ENCODE data around the gene TNS3. TPM values are rescaled to one million over a fixed set of nuclear protein-coding genes. Genes with fewer than 3 reads are reported as not detected.

Gene TNS3
- total and polyA plus RNA-seq, 4 experiments from 2014 or later = 0.11 to 3.2 (median 1.3) TPM; not detected in 1

- Mint-ChIP-seq H3K27me3 (no peaks in the 10 kb centered on the region), H3K27ac (no peak overlapping the region), H3K9me3 (peaks cover 0 to 3% (median 0%) of the 10 kb centered on the region in 8 donors), H3K36me3 (no peaks in the 10 kb centered on the region), H3K4me3 (no peak overlapping the region), H3K4me1 (no peaks in the 10 kb centered on the region)
- H3K27ac ChIP-seq (ENCODE audit: low read depth, low read length) = no peak overlapping the region
- no peak overlapping the region for H3K4me3 ChIP-seq (ENCODE audit: low read length in 2 of 2)
- intact Hi-C loops (cut with micrococcal nuclease) = no loop called here
- no peaks in the 10 kb centered on the region for H3K27me3 ChIP-seq (ENCODE audit: insufficient read depth, low read length)
- no peak for DNase-seq
- H3K4me1 ChIP-seq (ENCODE audit: insufficient read depth, low read length) = no peaks in the 10 kb centered on the region
- ChIA-PET POLR2A (ENCODE audit: partially characterized antibody) (no interaction called here), CTCF (ENCODE audit: partially characterized antibody) (no interaction called here)
- H3K9me3 ChIP-seq (ENCODE audit: control insufficient read depth in 1 of 2, low read length in 2 of 2) = no peaks in the 10 kb centered on the region
- no peaks in the 10 kb centered on the region for H3K36me3 ChIP-seq (ENCODE audit: insufficient read depth, low read length)
Observed at GRCh38 chr7:47342296-47343060, 239.4 kb downstream of the TNS3 start.

- H3K27me3 Mint-ChIP-seq = no peaks in the 10 kb centered on the region
- intact Hi-C loops (cut with micrococcal nuclease) = no loop called here
- H3K27ac Mint-ChIP-seq = no peak overlapping the region
- Histone ChIP-seq H3K9me3 (ENCODE audit: control insufficient read depth in 1 of 2, low read length in 2 of 2) (no peaks in the 10 kb centered on the region), H3K27ac (ENCODE audit: low read depth, low read length) (no peak overlapping the region), H3K36me3 (ENCODE audit: insufficient read depth, low read length) (no peaks in the 10 kb centered on the region), H3K4me1 (ENCODE audit: insufficient read depth, low read length) (no peaks in the 10 kb centered on the region), H3K4me3 (ENCODE audit: low read length in 2 of 2) (no peak overlapping the region), H3K27me3 (ENCODE audit: insufficient read depth, low read length) (no peaks in the 10 kb centered on the region)
- DNase-seq = no peak
- no peaks in the 10 kb centered on the region for H3K36me3 Mint-ChIP-seq
- H3K4me3 Mint-ChIP-seq = no peak overlapping the region
- no peaks in the 10 kb centered on the region for H3K4me1 Mint-ChIP-seq
- POLR2A ChIA-PET (ENCODE audit: partially characterized antibody) = no interaction called here
- peaks cover 0 to 3% (median 0%) of the 10 kb centered on the region in 8 donors for H3K9me3 Mint-ChIP-seq
- CTCF ChIA-PET (ENCODE audit: partially characterized antibody) = no interaction called here
Observed at GRCh38 chr7:47340517-47340916, 241.4 kb downstream of the TNS3 start.

- no peaks in the 10 kb centered on the region for H3K9me3 ChIP-seq (ENCODE audit: control insufficient read depth in 1 of 2, low read length in 2 of 2)
- no peak overlapping the region for H3K4me3 Mint-ChIP-seq
- ChIA-PET CTCF (ENCODE audit: partially characterized antibody) (no interaction called here), POLR2A (ENCODE audit: partially characterized antibody) (no interaction called here)
- H3K36me3 ChIP-seq (ENCODE audit: insufficient read depth, low read length) = no peaks in the 10 kb centered on the region
- peaks cover 0 to 3% (median 0%) of the 10 kb centered on the region in 8 donors for H3K9me3 Mint-ChIP-seq
- DNase-seq = no peak
- H3K27ac ChIP-seq (ENCODE audit: low read depth, low read length) = no peak overlapping the region
- H3K4me3 ChIP-seq (ENCODE audit: low read length in 2 of 2) = no peak overlapping the region
- H3K36me3 Mint-ChIP-seq = no peaks in the 10 kb centered on the region
- no peaks in the 10 kb centered on the region for H3K4me1 ChIP-seq (ENCODE audit: insufficient read depth, low read length)
- H3K27ac Mint-ChIP-seq = no peak overlapping the region
- no peaks in the 10 kb centered on the region for H3K27me3 ChIP-seq (ENCODE audit: insufficient read depth, low read length)
- intact Hi-C loops (cut with micrococcal nuclease) = no loop called here
- no peaks in the 10 kb centered on the region for H3K4me1 Mint-ChIP-seq
- H3K27me3 Mint-ChIP-seq = no peaks in the 10 kb centered on the region
Observed at GRCh38 chr7:47338026-47338425, 243.9 kb downstream of the TNS3 start.

- Histone ChIP-seq H3K4me1 (ENCODE audit: insufficient read depth, low read length) (no peaks in the 10 kb centered on the region), H3K27ac (ENCODE audit: low read depth, low read length) (no peak overlapping the region), H3K4me3 (ENCODE audit: low read length in 2 of 2) (no peak overlapping the region), H3K9me3 (ENCODE audit: control insufficient read depth in 1 of 2, low read length in 2 of 2) (no peaks in the 10 kb centered on the region), H3K36me3 (ENCODE audit: insufficient read depth, low read length) (no peaks in the 10 kb centered on the region), H3K27me3 (ENCODE audit: insufficient read depth, low read length) (no peaks in the 10 kb centered on the region)
- CTCF ChIA-PET (ENCODE audit: partially characterized antibody) = no interaction called here
- DNase-seq = no peak
- Mint-ChIP-seq H3K9me3 (peaks cover 0 to 3% (median 0%) of the 10 kb centered on the region in 8 donors), H3K36me3 (no peaks in the 10 kb centered on the region), H3K4me3 (no peak overlapping the region), H3K27me3 (no peaks in the 10 kb centered on the region), H3K4me1 (no peaks in the 10 kb centered on the region), H3K27ac (no peak overlapping the region)
- POLR2A ChIA-PET (ENCODE audit: partially characterized antibody) = no interaction called here
- intact Hi-C loops (cut with micrococcal nuclease) = no loop called here
Observed at GRCh38 chr7:47337531-47337930, 244.4 kb downstream of the TNS3 start.

- Mint-ChIP-seq H3K27ac (no peak overlapping the region), H3K4me1 (no peaks in the 10 kb centered on the region), H3K9me3 (peaks cover 0 to 3% (median 0%) of the 10 kb centered on the region in 8 donors), H3K36me3 (no peaks in the 10 kb centered on the region), H3K4me3 (no peak overlapping the region), H3K27me3 (no peaks in the 10 kb centered on the region)
- Histone ChIP-seq H3K27ac (ENCODE audit: low read depth, low read length) (no peak overlapping the region), H3K9me3 (ENCODE audit: control insufficient read depth in 1 of 2, low read length in 2 of 2) (no peaks in the 10 kb centered on the region), H3K36me3 (ENCODE audit: insufficient read depth, low read length) (no peaks in the 10 kb centered on the region), H3K4me3 (ENCODE audit: low read length in 2 of 2) (no peak overlapping the region), H3K4me1 (ENCODE audit: insufficient read depth, low read length) (no peaks in the 10 kb centered on the region), H3K27me3 (ENCODE audit: insufficient read depth, low read length) (no peaks in the 10 kb centered on the region)
- ChIA-PET CTCF (ENCODE audit: partially characterized antibody) (no interaction called here), POLR2A (ENCODE audit: partially characterized antibody) (no interaction called here)
- intact Hi-C loops (cut with micrococcal nuclease) = no loop called here
- DNase-seq = no peak
Observed at GRCh38 chr7:47336472-47337425, 245.2 kb downstream of the TNS3 start.

- H3K27ac ChIP-seq (ENCODE audit: low read depth, low read length) = no peak overlapping the region
- no peak overlapping the region for H3K4me3 ChIP-seq (ENCODE audit: low read length in 2 of 2)
- intact Hi-C loops (cut with micrococcal nuclease) = no loop called here
- Mint-ChIP-seq H3K27me3 (no peaks in the 10 kb centered on the region), H3K4me1 (no peaks in the 10 kb centered on the region), H3K27ac (no peak overlapping the region), H3K36me3 (no peaks in the 10 kb centered on the region), H3K4me3 (no peak overlapping the region), H3K9me3 (peaks cover 0 to 3% (median 0%) of the 10 kb centered on the region in 8 donors)
- DNase-seq = no peak
- POLR2A ChIA-PET (ENCODE audit: partially characterized antibody) = no interaction called here
- no peaks in the 10 kb centered on the region for H3K27me3 ChIP-seq (ENCODE audit: insufficient read depth, low read length)
- H3K4me1 ChIP-seq (ENCODE audit: insufficient read depth, low read length) = no peaks in the 10 kb centered on the region
- CTCF ChIA-PET (ENCODE audit: partially characterized antibody) = no interaction called here
- H3K36me3 ChIP-seq (ENCODE audit: insufficient read depth, low read length) = no peaks in the 10 kb centered on the region
- H3K9me3 ChIP-seq (ENCODE audit: control insufficient read depth in 1 of 2, low read length in 2 of 2) = no peaks in the 10 kb centered on the region
Observed at GRCh38 chr7:47335557-47336471, 246.1 kb downstream of the TNS3 start.

- H3K4me1 ChIP-seq (ENCODE audit: insufficient read depth, low read length) = no peaks in the 10 kb centered on the region
- H3K27ac Mint-ChIP-seq = no peak overlapping the region
- no peaks in the 10 kb centered on the region for H3K27me3 ChIP-seq (ENCODE audit: insufficient read depth, low read length)
- no peaks in the 10 kb centered on the region for H3K36me3 ChIP-seq (ENCODE audit: insufficient read depth, low read length)
- H3K4me3 Mint-ChIP-seq = no peak overlapping the region
- CTCF ChIA-PET (ENCODE audit: partially characterized antibody) = no interaction called here
- H3K27me3 Mint-ChIP-seq = no peaks in the 10 kb centered on the region
- H3K4me3 ChIP-seq (ENCODE audit: low read length in 2 of 2) = no peak overlapping the region
- H3K4me1 Mint-ChIP-seq = no peaks in the 10 kb centered on the region
- no peaks in the 10 kb centered on the region for H3K9me3 ChIP-seq (ENCODE audit: control insufficient read depth in 1 of 2, low read length in 2 of 2)
- H3K27ac ChIP-seq (ENCODE audit: low read depth, low read length) = no peak overlapping the region
- POLR2A ChIA-PET (ENCODE audit: partially characterized antibody) = no interaction called here
- intact Hi-C loops (cut with micrococcal nuclease) = no loop called here
- peaks cover 0 to 3% (median 0%) of the 10 kb centered on the region in 8 donors for H3K9me3 Mint-ChIP-seq
- no peaks in the 10 kb centered on the region for H3K36me3 Mint-ChIP-seq
- DNase-seq = no peak
Observed at GRCh38 chr7:47335071-47335470, 246.8 kb downstream of the TNS3 start.

Data from CD4-positive, alpha-beta memory T cell (primary cell).